NCI-H2107 treated with DMSO at 0.1 percent for 48 hours (cell line): Measurements from ENCODE around the gene NPM1.
"Not testable (repeated sequence)": the region's sequence is repeated elsewhere in the genome, so short reads cannot be mapped to it uniquely, and the experiment has no call there.

ENCODE experiments used
- DNase-seq: peaks from one replicate; lab custom pipeline; 2025; ENCODE audit not compliant: unreplicated experiment; lab: John Stamatoyannopoulos, UW

Gene NPM1

DNA sequence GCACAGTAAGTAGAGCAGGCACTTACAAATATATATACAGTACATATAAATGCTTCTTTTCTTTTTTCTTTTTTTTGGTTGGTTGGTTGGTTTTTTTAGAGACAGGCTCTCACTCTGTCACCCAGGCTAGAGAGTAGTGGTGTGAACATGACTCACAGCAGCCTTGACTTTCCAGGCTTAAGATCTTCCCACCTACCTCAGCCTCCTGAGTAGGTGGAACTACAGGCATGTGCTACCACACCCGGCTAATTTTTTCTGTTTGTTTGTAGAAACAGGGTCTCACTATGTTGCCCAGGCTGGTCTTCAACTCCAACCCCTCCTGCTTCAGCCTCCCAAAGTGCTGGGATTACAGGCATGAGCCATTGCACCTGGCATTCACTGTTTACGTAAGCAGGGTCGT, 2.6 kb upstream of the NPM1 start:
- DNase-seq, result not testable (repeated sequence)

DNA sequence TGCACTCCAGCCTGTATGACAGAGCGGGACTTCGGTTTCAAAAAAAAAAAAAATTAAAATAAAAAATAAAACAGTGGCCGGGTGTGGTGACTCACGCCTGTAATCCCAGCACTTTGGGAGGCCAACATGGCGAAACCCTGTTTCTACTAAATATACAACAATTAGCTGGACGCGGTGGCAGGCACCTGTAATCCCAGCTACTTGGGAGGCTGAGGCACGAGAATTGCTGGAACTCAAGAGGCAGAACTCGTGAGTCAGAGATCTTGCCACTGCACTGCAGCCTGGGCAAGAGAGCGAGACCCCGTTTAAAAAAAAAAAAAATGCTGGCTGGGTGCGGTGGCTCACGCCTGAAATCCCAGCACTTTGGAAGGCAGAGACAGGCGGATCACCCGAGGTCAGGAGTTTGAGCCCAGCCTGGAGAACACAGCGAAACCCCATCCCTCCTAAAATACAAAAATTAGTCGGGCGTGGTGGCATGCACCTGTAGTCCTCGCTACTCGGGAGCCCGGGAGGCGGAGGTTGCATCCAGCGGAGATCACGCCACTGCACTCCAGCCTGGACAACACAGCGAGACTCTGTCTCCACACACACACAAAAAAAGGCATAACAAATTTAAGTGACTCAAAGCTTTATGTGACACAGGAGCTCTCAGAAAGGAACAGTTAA, 1.5 kb upstream of the NPM1 start:
- DNase-seq, result no peak

DNA sequence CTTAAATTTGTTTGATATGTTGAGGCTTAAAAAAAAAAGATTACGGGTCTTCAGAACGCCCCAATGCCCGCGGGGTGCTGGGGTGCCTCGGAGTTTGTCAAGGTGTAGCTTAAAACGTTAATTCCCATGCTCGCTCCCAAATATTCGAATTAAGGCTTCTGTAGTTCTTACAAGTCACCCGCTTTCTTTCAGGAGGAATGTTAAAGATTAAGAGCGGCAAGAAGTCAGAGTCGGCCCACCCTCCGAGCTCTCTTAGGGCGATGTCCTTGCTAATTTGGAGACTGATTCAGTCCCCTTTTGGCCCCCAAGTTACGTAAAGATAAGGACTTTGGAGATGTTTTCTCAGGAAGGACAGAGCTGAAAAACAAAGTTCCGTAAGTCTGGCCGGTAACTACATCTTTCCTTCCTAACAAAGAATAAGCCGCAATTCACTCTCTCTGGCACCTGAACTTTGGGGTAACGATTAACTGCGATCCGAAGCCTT, 746 bp upstream of the NPM1 start:
- DNase-seq, result no peak

DNA sequence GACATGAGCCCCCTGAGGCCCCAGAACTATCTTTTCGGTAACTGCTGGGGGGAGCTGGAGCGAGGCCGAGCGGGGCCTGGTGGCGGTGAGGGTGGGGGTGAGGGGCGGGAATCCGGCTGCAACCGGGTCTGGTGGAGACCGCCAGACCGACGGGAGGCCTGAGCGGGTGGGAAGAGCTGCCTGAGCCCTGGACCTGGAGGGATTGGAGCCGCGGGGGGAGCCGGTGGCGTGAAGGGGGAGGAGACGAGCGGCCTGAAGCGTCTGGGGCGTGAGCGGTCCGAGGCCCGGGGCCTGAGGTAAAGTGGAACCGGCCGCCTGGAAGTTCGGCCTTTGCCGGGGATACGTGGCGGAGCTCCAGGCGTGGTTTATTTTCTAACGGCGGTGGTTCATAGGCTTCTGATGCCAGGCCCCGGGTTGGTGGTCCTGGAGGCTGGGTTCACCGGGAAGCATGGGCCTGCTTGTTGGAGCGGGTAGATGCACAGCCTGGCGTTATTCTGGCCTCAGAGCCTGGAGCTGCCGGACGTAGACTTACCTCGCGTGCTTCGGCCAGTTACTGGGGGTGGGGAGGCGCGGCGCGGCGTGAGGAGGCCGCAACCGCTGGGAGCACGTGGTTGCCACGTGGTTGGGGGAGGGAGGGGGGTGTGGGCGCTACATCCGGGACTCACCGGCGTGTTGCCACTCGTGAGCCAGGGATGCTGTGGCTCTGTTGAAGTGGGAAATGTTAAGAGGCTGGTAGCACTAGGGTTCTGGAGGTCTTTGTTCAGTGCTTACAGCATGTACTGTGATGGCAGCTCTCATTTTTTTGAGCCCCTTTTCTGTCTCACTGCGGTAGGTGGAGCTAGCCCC, 544 bp downstream of the NPM1 start:
- no peak for DNase-seq

DNA sequence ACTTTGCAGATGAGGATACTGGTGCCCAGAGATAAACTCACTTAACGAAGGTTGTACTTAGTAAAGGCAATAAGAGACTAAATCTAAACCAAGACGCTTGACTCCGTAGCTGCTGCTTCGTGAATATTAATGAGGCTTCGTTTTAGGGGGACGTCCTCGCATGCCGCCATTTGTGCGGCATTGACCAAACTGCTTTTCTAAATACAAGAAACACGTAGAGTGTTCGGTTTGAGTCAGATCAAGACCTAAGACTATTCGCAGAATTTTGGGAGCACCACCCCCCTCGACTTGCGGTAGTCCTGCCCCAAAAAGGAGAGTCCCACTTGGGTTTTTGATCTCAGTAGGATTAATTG, 1.1 kb downstream of the NPM1 start:
- no peak for DNase-seq

DNA sequence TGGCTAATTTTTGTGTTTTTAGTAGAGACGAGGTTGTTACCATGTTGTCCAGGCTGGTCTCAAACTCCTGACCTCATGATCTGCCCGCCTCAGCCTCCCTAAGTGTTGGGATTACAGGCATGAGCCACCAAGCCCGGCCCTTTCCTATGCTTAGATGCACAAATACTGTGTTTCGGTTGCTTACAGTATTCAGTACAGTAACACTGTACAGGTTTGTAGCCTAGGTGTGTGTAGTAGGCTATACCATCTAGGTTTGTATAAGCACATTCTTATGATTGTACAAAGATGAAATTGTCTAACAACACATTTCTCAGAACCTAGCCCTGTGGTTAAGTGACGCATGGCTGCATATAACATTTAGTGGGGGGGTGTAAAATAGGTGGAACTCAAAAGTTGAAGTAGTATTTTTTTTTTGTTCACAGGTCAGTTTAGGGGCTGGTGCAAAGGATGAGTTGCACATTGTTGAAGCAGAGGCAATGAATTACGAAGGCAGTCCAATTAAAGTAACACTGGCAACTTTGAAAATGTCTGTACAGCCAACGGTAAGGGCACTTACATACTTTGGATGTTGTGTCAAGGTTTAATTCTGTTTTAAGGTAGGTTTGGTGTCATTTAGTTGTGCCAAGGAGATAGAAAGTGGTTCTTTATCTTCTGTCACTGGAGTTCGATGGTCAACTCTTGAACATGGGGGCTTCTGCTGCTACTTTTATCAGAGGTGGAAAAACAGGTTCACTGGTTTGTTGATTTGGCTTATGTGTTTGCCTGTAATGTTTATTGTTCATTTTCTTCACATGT, 3.4 kb downstream of the NPM1 start:
- DNase-seq, result no peak

DNA sequence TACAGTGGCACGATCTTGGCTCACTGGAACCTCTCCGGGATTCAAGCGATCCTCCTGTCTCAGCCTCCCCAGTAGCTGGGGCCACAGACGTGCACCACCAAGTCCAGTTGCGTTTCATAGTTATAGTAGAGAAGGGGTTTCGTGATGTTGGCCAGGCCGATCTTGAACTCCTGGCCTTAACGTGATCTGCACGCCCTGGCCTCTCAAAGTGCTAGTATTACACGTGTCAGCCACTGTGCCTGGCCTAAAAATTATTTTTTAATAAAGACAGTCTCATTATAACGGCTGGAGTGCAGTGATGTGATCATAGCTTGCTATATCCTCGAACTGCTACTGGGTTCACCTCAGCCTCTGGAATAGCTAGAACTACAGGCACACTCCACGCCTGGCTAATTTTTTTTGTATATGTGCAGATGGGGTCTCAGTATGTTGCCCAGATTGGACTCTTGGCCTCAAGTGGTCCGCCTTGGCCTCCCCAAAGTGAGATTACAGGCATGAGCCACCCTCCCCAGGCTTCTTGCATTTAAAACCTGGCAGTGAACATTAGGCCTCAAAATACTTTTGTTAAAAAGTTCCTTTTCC, 4.4 kb downstream of the NPM1 start:
- no peak for DNase-seq

DNA sequence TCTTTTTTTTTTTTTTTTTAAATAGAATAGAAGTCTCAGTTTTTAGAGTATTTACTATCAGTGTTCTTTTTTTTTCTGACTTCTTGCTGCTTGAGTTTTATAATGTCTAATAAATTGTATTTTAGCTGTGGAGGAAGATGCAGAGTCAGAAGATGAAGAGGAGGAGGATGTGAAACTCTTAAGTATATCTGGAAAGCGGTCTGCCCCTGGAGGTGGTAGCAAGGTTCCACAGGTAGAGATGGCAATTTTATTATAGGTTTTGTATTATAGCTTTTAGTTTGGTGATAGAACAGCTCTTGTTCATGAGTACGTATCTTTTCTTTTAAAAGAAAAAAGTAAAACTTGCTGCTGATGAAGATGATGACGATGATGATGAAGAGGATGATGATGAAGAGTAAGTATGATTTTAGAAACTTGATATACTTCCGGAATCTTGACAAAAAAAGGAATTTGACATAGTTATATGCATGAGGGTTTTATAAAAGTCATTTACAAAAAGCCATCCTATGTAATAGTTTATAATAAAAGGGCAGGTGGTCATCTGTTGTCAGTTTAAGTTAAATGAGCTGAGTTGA, 5.0 kb downstream of the NPM1 start:
- DNase-seq, result no peak

DNA sequence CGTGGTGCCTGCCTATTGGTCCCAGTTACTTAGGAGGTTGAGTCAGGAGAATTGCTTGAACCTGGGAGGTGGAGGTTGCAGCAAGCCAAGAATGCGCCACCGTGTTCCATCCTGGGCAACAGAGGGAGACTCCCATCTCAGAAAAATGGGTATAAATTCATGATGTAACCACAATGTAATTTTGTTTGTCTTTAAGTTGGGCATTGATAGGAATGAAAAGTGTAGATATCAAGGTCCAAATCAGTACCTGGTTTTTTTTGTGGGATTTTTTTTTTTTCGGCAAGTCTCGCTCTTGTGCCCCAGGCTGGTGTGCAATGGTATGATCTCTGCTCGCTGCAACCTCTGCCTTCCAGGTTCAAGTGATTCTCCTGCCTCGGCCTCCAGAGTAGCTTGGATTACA, 7.4 kb downstream of the NPM1 start:
- no peak for DNase-seq

DNA sequence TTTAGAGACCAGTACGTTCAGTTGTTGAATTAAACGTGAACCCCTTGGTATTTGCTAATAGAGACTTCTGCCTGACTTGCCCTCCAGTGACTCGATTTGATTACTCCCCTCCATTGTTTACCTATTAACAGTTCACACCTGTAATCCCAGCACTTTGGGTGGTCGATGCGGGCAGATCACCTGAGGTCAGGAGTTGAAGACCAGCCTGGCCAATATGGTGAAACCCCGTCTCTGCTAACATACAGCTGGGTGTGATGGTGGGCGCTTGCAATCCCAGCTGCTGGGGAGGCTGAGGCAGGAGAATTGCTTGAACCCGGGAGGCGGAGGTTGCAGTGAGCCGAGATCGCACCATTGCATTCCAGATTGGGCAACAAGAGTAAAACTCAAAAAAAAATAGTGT, 8.9 kb downstream of the NPM1 start:
- not testable (repeated sequence) for DNase-seq

DNA sequence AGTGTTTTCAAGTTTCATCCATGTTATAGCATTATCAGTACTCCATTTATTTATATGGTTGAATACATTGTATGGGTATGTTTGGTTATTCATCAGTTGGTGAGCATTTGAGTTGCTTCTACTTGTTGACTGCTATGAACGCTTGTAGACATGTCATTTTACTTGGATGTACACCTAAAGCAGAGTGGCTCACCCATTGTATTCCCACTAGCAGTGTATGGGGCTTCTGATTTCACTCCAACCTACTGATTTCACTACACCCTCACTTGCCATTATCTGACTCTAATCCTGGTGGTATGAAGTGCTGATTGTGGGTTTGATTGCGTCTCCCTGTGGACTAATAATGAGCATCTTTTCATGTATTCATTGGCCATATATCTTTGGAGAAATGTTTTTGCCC, 9.5 kb downstream of the NPM1 start:
- no peak for DNase-seq

DNA sequence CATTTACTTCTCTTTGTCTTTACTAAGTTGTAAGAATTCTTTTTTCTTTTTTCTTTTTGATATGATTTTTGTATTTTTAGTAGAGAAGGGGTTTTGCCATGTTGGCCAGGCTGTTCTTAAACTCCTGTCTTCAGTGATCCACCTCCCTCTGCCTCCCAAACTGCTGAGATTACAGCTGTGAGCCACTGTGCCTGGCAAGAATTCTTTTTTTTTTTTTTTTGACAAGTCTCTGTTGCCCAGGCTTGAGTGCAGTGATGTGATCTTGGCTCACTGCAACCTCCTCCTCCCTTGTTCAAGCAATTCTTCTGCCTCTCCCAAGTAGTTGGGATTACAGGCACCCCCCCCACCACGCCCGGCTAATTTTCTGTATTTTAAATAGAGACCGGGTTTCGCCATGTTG, 9.9 kb downstream of the NPM1 start:
- DNase-seq, result no peak

DNA sequence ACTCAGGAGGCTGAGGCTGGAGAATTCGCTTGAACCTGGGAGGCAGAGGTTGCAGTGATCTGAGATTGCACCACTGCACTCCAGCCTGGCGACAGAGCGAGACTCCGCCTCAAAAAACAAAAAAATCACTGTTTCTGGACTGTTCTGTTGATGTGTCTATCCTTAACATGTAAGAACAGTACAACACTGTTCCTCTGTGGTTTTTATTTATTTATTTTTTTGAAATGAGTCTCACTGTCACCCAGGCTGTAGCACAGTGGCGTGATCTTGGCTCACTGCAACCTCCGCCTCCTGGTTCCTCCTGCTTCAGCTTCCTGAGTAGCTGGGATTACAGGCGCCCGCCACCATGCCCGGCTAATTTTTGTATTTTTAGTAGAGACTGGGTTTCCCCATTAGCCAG, 11.0 kb downstream of the NPM1 start:
- DNase-seq, result not testable (repeated sequence)

DNA sequence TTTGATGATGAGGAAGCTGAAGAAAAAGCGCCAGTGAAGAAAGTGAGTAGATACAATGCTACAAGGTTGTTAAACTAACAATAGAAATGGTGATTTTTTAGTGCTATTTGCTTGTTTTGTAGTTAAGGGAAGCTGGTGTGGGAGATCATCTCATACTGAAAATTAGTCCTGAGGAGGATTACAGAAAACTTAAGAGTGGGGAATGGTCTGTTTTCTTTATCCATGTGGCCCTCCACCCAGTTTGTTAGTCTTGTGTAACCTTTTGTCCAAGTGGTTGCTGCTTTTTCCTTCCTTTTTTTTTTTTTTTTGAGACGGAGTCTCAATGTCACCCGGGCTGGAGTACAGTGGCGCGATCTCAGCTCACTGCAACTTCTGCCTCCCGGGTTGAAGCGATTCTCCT, 12.5 kb downstream of the NPM1 start:
- no peak for DNase-seq

DNA sequence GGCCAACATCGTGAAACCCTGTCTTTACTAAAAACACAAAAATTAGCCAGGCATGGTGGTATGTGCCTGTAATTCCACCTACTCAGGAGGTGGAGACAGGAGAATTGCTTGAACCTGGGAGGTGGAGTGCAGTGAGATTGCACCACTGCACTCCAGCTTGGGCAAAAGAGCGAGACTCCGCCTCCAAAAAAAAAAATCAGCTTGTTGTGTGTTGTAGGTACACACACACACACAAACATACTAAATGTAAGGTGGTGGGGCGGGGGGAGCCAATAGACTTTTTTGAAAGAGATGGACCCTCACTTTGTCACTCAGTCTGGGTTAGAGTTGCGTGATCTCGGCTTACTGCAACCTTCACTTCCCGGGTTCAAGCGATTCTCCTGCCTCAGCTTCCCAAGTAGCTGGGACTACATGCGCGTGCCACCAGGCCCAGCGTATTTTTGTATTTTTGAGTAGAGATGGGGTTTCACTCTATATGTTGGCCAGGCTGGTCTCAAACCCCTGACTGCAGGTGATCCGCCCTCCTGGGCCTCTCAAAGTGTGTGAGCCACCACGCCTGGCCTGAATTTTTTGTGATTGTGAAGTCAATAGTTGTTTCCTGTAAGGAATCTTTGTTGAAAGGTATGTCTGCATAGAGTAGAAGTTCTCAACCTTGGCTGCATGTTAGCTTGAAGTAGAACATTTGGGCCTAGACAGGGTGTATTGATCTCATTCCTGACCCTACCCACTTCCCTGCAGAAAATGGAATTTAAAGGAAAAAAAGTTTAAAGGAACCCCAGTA, 13.7 kb downstream of the NPM1 start:
- DNase-seq, result no peak

DNA sequence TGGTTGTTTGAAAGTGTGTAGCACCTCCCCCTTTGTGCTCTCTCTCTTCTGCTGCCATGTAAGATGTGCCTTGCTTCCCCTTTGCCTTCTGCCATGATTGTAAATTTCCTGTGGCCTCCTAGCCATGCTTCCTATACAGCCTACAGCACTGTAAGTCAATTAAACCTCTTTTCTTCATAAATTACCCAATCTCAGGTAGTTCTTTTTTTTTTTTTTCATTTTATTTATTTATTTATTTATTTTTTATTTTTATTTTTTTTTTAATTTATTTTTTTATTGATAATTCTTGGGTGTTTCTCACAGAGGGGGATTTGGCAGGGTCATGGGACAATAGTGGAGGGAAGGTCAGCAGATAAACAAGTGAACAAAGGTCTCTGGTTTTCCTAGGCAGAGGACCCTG, 15.1 kb downstream of the NPM1 start:
- DNase-seq, result not testable (repeated sequence)

DNA sequence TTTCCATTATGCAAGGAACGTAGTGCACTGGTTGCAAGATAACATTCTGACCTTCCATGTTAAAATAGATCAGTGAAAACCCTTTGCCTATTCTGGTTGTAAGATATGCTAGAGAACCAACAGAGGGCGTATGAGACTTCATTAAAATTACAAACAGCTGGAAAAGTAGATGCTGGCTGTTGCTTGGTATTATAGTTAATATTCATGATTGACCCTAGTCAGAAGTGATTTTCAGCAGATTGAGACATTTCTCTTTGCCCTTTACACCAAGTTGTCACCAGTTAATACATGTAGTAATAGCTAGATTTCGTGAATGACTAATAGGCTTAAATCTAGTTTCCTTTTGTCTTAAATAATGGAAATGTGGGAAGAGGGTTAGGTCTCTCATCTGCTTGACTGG, 18.0 kb downstream of the NPM1 start:
- no peak for DNase-seq

DNA sequence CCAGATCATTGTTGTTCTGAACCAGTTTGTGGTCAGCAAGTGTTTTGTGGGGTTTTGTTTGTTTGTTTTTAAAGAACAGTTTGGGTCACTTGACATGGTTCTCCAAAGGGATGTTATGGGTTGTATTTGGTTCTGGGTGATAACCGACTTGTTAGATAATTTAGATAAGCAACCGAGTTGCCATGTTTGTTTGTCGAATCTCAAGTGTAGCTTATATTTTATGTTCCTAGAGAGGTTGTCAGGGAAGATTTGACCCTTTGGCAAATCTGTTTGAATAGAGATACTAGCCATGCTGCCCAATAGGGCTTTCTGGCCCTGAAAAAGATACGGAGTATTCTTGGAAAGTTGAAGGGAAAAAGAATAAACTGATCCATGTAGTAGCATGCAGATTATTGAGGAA, 19.6 kb downstream of the NPM1 start:
- DNase-seq, result no peak

DNA sequence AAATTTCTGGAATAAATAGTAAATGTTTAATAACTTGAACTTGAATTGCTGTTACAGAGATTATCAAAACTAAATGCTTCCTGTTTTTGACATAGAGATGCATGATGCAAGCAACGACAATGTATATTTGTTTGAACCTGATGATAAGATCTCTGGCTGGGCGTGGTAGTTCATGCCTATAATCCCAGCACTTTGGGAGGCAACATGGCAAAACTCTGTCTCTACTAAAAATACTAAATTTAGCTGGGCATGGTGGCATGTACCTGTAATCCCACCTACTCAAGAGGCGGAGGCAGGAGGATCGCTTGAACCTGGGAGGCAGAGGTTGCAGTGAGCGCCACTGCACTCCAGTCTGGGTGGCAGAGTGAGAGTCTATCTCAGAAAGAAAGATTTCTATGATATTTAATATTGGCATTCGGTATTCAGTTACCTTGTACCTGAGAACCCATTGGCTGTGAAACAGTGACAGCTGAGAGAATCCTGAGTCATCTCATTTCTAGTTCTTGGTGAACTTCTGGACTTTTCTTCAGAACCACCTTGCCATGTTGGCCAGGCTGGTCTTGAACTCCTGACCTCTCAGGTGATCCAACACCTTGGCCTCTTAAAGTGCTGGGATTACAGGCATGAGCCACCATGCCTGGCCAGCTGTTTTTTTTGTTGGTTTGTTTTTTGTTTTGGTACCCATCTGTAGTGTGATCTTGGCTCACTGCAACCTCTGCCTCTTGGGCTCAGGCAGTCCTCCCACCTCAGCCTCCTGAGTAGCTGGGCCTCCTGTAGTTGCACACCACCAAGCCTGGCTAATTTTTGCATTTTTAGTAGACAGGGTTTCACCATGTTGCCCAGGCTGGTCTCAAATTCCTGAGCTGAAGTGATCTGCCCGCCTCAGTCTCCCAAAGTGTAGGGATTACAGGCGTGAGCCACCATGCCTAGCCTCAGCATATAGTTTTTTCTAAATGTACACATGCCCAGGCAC, 21.8 kb downstream of the NPM1 start:
- DNase-seq, result no peak
